A673 (cell line): ENCODE data around the gene POLA2. TPM values are rescaled to one million over a fixed set of nuclear protein-coding genes. Genes with fewer than 3 reads are reported as not detected.

Experiments used
- BruUV-seq: library from RNA; stranded (reverse); fragments of 400-500 nt; replicated peaks from 2 replicates; lab custom pipeline; 2021; lab: Mats Ljungman, UMichigan
- CTCF ChIA-PET: fragments of 300-600 bp; sonication (Branson Sonifier 250); formaldehyde crosslinking; loops from one replicate; lab custom pipeline; 2022; ENCODE audit warnings: antibody characterized with exemption; lab: Charles Lee
- POLR2A ChIA-PET: fragments of 300-600 bp; sonication (Branson Sonifier 250); formaldehyde crosslinking; loops from one replicate; lab custom pipeline; 2022; ENCODE audit warnings: antibody characterized with exemption; ENCODE audit not compliant: low non-redundant PET; lab: Charles Lee
- DNase-seq: peaks from one replicate; pipeline ENCODE4 v3.0.0-alpha.2; 2015; ENCODE audit warnings: low spot score
- H3K27ac ChIP-seq: fragments of 200-600 bp; sonication (generic); 2 replicates; pipeline ENCODE4 v1.5.1; 2016; ENCODE audit warnings: mixed run types, low read depth, mild to moderate bottlenecking, mixed read lengths, antibody characterized with exemption, low read length; ENCODE audit not compliant: poor library complexity, severe bottlenecking
- H3K27me3 ChIP-seq: fragments of 200-600 bp; sonication (generic); replicated peaks from 2 replicates; pipeline ENCODE4 v1.6.1; 2017; ENCODE audit warnings: mixed run types, low read depth, mild to moderate bottlenecking, mixed read lengths, antibody characterized with exemption, low read length; ENCODE audit not compliant: insufficient read depth, poor library complexity
- H3K36me3 ChIP-seq: fragments of 200-600 bp; sonication (generic); 2 replicates; pipeline ENCODE4 v1.6.1; 2016; ENCODE audit warnings: mixed run types, mild to moderate bottlenecking, mixed read lengths, antibody characterized with exemption, low read length; ENCODE audit not compliant: insufficient read depth, poor library complexity, severe bottlenecking
- H3K4me1 ChIP-seq: fragments of 200-600 bp; sonication (generic); 2 replicates; pipeline ENCODE4 v1.6.1; 2017; ENCODE audit warnings: mixed run types, mild to moderate bottlenecking, mixed read lengths, antibody characterized with exemption, low read length; ENCODE audit not compliant: insufficient read depth, poor library complexity, severe bottlenecking
- H3K4me3 ChIP-seq: fragments of 200-600 bp; sonication (generic); 2 replicates; pipeline ENCODE4 v1.5.1; 2016; ENCODE audit warnings: low read depth, mixed run types, mild to moderate bottlenecking, mixed read lengths, low read length; ENCODE audit not compliant: poor library complexity, severe bottlenecking
- H3K9me3 ChIP-seq: fragments of 200-600 bp; sonication (generic); 2 replicates; pipeline ENCODE4 v1.6.1; 2016; ENCODE audit warnings: mixed run types, low read depth, mild to moderate bottlenecking, mixed read lengths, antibody characterized with exemption, low read length; ENCODE audit not compliant: poor library complexity, severe bottlenecking
- EZH2 ChIP-seq: fragments of 200-600 bp; sonication (generic); IDR thresholded peaks from 2 replicates; pipeline ENCODE4 v1.6.1; 2017; ENCODE audit warnings: borderline replicate concordance, low read depth, mild to moderate bottlenecking, mixed read lengths, antibody characterized with exemption, low read length; ENCODE audit not compliant: poor library complexity, severe bottlenecking
- intact Hi-C: fragments of 100-400 bp; cut with micrococcal nuclease; formaldehyde crosslinking; loops from one replicate; pipeline ENCODE4 v1.10.0; 2022; ENCODE audit not compliant: unreplicated experiment
- total RNA-seq: library from RNA; stranded (reverse); gene quantifications from 2 replicates; pipeline ENCODE4 v1.2.3, GENCODE V29; 2021
- TF ChIP-seq, protein P1 (sequence below): fragments of 300-800, 200-600 bp; sonication (generic); conservative IDR thresholded peaks from 2 replicates; pipeline ENCODE4 v1.5.1; 2017; ENCODE audit warnings: low read depth, mild to moderate bottlenecking, antibody characterized with exemption, low read length, moderate library complexity, mixed read lengths

Gene POLA2
- total RNA-seq, 1 experiment from 2014 or later: 92.4 TPM

GRCh38 chr11:65288706-65289536 is 27.2 kb downstream of the POLA2 start:
- no peak overlapping the region for H3K4me3 ChIP-seq
- no peaks in the 10 kb centered on the region for H3K9me3 ChIP-seq
- POLR2A ChIA-PET: interaction anchor here (0.7 kb wide), 1 partner anchor 44 kb away, joined by 5 read pairs; no protein-coding TSS in a partner anchor
- peaks cover 82% of the 10 kb centered on the region for H3K36me3 ChIP-seq
- CTCF ChIA-PET: interaction anchor here (0.6 to 1.0 kb wide), 2 partner anchors 14 to 23 kb away, joined by 3 to 4 read pairs; no protein-coding TSS in a partner anchor
- intact Hi-C loops: no loop called here
- peaks cover 39% of the 10 kb centered on the region for H3K4me1 ChIP-seq
- H3K27me3 ChIP-seq: no peaks in the 10 kb centered on the region
- H3K27ac ChIP-seq: peak overlapping the region; percentile 40
- DNase-seq: peak; percentile 79
- BruUV-seq: no TSS peak
- TF ChIP-seq, protein P1, sequence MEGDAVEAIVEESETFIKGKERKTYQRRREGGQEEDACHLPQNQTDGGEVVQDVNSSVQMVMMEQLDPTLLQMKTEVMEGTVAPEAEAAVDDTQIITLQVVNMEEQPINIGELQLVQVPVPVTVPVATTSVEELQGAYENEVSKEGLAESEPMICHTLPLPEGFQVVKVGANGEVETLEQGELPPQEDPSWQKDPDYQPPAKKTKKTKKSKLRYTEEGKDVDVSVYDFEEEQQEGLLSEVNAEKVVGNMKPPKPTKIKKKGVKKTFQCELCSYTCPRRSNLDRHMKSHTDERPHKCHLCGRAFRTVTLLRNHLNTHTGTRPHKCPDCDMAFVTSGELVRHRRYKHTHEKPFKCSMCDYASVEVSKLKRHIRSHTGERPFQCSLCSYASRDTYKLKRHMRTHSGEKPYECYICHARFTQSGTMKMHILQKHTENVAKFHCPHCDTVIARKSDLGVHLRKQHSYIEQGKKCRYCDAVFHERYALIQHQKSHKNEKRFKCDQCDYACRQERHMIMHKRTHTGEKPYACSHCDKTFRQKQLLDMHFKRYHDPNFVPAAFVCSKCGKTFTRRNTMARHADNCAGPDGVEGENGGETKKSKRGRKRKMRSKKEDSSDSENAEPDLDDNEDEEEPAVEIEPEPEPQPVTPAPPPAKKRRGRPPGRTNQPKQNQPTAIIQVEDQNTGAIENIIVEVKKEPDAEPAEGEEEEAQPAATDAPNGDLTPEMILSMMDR: no peak
- no peak for TF ChIP-seq EZH2

GRCh38 chr11:65290448-65291165 is 28.8 kb downstream of the POLA2 start:
- POLR2A ChIA-PET: interaction anchor here (0.5 to 0.6 kb wide), 2 partner anchors 28 to 1974 kb away, joined by 6 read pairs; no protein-coding TSS in a partner anchor
- intact Hi-C loops: no loop called here
- no TSS peak for BruUV-seq
- H3K27me3 ChIP-seq: no peaks in the 10 kb centered on the region
- H3K9me3 ChIP-seq: no peaks in the 10 kb centered on the region
- H3K4me3 ChIP-seq: no peak overlapping the region
- H3K4me1 ChIP-seq: peaks cover 39% of the 10 kb centered on the region
- peak; percentile 91 for DNase-seq
- peaks cover 88% of the 10 kb centered on the region for H3K36me3 ChIP-seq
- no peak for TF ChIP-seq EZH2
- TF ChIP-seq, protein P1: no peak
- H3K27ac ChIP-seq: peak overlapping the region; percentile 74
- CTCF ChIA-PET: interaction anchor here (0.6 to 1.5 kb wide), 2 partner anchors 24 to 100 kb away, joined by 4 read pairs; partner anchors contain the start of gene CDC42EP2

- ChIA-PET POLR2A (no interaction called here), CTCF (interaction anchor here (1.5 kb wide), 1 partner anchor 23 kb away, joined by 4 read pairs; the partner anchor contains the start of gene CDC42EP2)
- H3K4me1 ChIP-seq: peaks cover 39% of the 10 kb centered on the region
- no peaks in the 10 kb centered on the region for H3K9me3 ChIP-seq
- TF ChIP-seq EZH2: no peak
- TF ChIP-seq, protein P1: no peak
- peaks cover 88% of the 10 kb centered on the region for H3K36me3 ChIP-seq
- no TSS peak for BruUV-seq
- intact Hi-C loops: no loop called here
- no peaks in the 10 kb centered on the region for H3K27me3 ChIP-seq
- H3K27ac ChIP-seq: peak overlapping the region; percentile 74
- no peak for DNase-seq
- no peak overlapping the region for H3K4me3 ChIP-seq
Measured at GRCh38 chr11:65291613-65292012, 29.9 kb downstream of the POLA2 start.
